Erythroblast (primary cell): ENCODE results near the gene ARF4.

ENCODE experiments used
- GATA1 ChIP-seq: IDR thresholded peaks from 2 replicates; pipeline ENCODE4 v1.6.1; 2011; ENCODE audit warnings: low read depth, mild to moderate bottlenecking, control low read depth, low read length, moderate library complexity
- POLR2A ChIP-seq: IDR thresholded peaks from 2 replicates; pipeline ENCODE4 v1.6.1; 2011; ENCODE audit warnings: mild to moderate bottlenecking, low read length

DNA sequence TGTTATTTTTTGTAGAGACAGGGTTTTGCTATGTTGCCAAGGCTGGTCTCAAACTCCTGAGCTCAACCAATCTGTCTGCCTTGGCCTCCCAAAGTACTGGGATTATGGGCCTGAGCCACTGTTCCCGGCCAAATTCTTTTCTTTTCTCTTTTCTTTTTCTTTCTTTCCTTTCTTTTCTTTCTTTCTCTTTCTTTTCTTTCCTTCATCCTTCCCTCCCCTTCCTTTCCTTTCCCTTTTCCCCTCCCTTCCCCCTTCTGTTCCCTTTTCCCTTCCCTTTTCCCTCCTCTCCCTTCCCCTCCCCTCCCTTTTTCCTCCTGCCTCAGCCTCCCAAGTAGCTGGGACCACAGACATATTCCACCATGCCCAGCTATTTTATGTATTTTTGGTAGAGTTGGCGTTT lies 3.1 kb upstream of the ARF4 start:
- no peak for TF ChIP-seq POLR2A
- no peak for TF ChIP-seq GATA1
